Measurements from ENCODE around the gene PCDHGA3. TPM values are rescaled to one million over a fixed set of nuclear protein-coding genes. Genes with fewer than 3 reads are reported as not detected.

PCDHGA3 gene
- total and polyA plus RNA-seq, 2 of the 13 experiments (the other 11 are each of a cell fraction or from before 2014, with no cell fraction given), result 0.05 TPM; not detected in 1

DNA sequence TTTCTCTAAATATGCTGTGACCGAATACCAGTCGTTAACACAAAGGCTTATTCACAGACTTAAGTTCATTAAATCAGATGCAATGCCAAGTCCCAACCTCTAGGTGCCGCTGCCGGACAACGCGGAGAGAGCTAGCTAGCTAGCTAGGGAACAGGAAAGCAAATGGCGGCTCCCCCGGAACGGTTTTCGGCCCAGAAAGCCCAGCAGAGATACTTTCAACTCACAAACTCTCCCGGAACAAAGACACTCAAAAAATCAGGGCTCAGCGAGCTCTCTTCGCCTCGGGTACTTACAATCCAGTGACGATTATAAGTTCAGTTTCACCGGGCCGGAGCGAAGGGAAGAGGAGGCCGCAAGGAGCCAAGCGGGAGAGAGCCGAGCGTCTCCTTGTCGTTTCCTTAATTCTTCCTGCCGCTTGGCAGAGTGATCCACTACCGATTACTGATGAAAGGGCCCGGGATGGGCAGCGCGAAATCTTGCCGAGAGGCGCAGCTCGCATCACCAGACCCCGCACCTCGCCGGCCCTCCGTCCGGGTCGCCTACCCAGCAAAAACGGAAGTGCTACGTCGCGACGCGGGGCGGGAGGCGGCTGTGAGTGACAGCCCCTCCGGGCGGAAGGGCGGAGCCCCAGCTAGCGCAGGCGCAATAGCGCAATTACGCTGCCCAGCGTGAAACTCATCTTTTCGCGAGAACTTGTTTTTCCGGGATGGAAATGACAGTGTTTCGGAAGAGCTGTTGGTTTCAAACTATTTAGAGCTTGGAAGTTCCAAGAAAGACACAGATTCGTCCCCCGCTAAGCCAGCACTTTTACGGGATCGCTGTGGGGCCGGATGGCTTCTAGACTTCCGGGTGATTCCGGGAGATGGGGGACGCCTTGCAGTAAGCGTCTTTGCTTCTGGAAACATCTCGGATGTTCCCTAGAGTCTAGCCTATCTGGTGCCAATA is 23.1 kb upstream of the PCDHGA3 start, which contains the start of gene TAF7 (continued):
- TF ChIP-seq ZIK1 (CRISPR knock-in tag; IDR thresholded peaks at IDR 0.05; ENCODE audit: borderline replicate concordance, low read depth) (peak; percentile 17; the same call in 1 of the 2 replicates), PHB2 (IDR thresholded peaks at IDR 0.05; ENCODE audit: partially characterized antibody) (no peak), HNRNPK (IDR thresholded peaks at IDR 0.05; ENCODE audit: low read depth, low read length, poor library complexity, severe bottlenecking) (no peak), SMAD1 (CRISPR knock-in tag; IDR thresholded peaks at IDR 0.05; ENCODE audit: borderline replicate concordance, low read depth) (peak; percentile 35; the same call in 1 of the 2 replicates), ASH2L (IDR thresholded peaks at IDR 0.05; ENCODE audit: insufficient read length, low read depth, low read length) (peak; percentile 91), RNF2 (conservative IDR thresholded peaks at IDR 0.05; ENCODE audit: low read depth) (peak; percentile 61; the same call in 1 of the 2 replicates), ZNF777 (CRISPR knock-in tag; IDR thresholded peaks at IDR 0.05) (0 out of 2 replicates have a peak, but pooled peaks have one; percentile 18), ZFP36L2 (CRISPR knock-in tag; IDR thresholded peaks at IDR 0.05) (peak; percentile 24; the same call in 1 of the 2 replicates), WIZ (CRISPR knock-in tag; IDR thresholded peaks at IDR 0.05) (0 out of 2 replicates have a peak, but pooled peaks have one; percentile 30), ZBTB7A (CRISPR knock-in tag; IDR thresholded peaks at IDR 0.05) (no peak; the same call in 1 of the 2 replicates), STAT5B (CRISPR knock-in tag; IDR thresholded peaks at IDR 0.05) (no peak), SALL2 (CRISPR knock-in tag; IDR thresholded peaks at IDR 0.05) (0 out of 2 replicates have a peak, but pooled peaks have one; percentile 26)
- TF ChIP-seq, protein P1, sequence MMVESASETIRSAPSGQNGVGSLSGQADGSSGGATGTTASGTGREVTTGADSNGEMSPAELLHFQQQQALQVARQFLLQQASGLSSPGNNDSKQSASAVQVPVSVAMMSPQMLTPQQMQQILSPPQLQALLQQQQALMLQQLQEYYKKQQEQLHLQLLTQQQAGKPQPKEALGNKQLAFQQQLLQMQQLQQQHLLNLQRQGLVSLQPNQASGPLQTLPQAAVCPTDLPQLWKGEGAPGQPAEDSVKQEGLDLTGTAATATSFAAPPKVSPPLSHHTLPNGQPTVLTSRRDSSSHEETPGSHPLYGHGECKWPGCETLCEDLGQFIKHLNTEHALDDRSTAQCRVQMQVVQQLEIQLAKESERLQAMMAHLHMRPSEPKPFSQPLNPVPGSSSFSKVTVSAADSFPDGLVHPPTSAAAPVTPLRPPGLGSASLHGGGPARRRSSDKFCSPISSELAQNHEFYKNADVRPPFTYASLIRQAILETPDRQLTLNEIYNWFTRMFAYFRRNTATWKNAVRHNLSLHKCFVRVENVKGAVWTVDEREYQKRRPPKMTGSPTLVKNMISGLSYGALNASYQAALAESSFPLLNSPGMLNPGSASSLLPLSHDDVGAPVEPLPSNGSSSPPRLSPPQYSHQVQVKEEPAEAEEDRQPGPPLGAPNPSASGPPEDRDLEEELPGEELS (CRISPR knock-in tag; IDR thresholded peaks at IDR 0.05), result no peak
- TF ChIP-seq, protein P2, sequence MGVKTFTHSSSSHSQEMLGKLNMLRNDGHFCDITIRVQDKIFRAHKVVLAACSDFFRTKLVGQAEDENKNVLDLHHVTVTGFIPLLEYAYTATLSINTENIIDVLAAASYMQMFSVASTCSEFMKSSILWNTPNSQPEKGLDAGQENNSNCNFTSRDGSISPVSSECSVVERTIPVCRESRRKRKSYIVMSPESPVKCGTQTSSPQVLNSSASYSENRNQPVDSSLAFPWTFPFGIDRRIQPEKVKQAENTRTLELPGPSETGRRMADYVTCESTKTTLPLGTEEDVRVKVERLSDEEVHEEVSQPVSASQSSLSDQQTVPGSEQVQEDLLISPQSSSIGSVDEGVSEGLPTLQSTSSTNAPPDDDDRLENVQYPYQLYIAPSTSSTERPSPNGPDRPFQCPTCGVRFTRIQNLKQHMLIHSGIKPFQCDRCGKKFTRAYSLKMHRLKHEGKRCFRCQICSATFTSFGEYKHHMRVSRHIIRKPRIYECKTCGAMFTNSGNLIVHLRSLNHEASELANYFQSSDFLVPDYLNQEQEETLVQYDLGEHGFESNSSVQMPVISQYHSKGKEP (CRISPR knock-in tag; IDR thresholded peaks at IDR 0.05), result 0 out of 2 replicates have a peak, but pooled peaks have one; percentile 8
- TF ChIP-seq, protein P3, sequence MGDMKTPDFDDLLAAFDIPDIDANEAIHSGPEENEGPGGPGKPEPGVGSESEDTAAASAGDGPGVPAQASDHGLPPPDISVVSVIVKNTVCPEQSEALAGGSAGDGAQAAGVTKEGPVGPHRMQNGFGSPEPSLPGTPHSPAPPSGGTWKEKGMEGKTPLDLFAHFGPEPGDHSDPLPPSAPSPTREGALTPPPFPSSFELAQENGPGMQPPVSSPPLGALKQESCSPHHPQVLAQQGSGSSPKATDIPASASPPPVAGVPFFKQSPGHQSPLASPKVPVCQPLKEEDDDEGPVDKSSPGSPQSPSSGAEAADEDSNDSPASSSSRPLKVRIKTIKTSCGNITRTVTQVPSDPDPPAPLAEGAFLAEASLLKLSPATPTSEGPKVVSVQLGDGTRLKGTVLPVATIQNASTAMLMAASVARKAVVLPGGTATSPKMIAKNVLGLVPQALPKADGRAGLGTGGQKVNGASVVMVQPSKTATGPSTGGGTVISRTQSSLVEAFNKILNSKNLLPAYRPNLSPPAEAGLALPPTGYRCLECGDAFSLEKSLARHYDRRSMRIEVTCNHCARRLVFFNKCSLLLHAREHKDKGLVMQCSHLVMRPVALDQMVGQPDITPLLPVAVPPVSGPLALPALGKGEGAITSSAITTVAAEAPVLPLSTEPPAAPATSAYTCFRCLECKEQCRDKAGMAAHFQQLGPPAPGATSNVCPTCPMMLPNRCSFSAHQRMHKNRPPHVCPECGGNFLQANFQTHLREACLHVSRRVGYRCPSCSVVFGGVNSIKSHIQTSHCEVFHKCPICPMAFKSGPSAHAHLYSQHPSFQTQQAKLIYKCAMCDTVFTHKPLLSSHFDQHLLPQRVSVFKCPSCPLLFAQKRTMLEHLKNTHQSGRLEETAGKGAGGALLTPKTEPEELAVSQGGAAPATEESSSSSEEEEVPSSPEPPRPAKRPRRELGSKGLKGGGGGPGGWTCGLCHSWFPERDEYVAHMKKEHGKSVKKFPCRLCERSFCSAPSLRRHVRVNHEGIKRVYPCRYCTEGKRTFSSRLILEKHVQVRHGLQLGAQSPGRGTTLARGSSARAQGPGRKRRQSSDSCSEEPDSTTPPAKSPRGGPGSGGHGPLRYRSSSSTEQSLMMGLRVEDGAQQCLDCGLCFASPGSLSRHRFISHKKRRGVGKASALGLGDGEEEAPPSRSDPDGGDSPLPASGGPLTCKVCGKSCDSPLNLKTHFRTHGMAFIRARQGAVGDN (CRISPR knock-in tag; IDR thresholded peaks at IDR 0.05), result peak; percentile 96
- TF ChIP-seq, protein P4, sequence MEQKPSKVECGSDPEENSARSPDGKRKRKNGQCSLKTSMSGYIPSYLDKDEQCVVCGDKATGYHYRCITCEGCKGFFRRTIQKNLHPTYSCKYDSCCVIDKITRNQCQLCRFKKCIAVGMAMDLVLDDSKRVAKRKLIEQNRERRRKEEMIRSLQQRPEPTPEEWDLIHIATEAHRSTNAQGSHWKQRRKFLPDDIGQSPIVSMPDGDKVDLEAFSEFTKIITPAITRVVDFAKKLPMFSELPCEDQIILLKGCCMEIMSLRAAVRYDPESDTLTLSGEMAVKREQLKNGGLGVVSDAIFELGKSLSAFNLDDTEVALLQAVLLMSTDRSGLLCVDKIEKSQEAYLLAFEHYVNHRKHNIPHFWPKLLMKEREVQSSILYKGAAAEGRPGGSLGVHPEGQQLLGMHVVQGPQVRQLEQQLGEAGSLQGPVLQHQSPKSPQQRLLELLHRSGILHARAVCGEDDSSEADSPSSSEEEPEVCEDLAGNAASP (CRISPR knock-in tag; IDR thresholded peaks at IDR 0.05; ENCODE audit: borderline replicate concordance), result 0 out of 2 replicates have a peak, but pooled peaks have one; percentile 11

Measured in HepG2 (cell line).